ENCODE results near the gene RIN2.
"Not testable (repeated sequence)": the region's sequence is repeated elsewhere in the genome, so short reads cannot be mapped to it uniquely, and the experiment has no call there.

The RIN2 gene

GRCh38 chr20:19787366-19787765 lies 29.3 kb downstream of the RIN2 start:
- DNase-seq (ENCODE audit: low read depth in 2 of 2) = no peak

GRCh38 chr20:19789009-19789408 lies 31.0 kb downstream of the RIN2 start:
- DNase-seq (ENCODE audit: low read depth in 2 of 2) = no peak

- DNase-seq (ENCODE audit: low read depth in 2 of 2) = no peak
Observed at GRCh38 chr20:19789446-19789845, 31.4 kb downstream of the RIN2 start.

GRCh38 chr20:19791887-19792286 lies 33.8 kb downstream of the RIN2 start:
- DNase-seq (ENCODE audit: low read depth in 2 of 2) = no peak

- DNase-seq (ENCODE audit: low read depth in 2 of 2) = no peak
Observed at GRCh38 chr20:19793716-19794115, 35.7 kb downstream of the RIN2 start.

- no peak for DNase-seq (ENCODE audit: low read depth in 2 of 2)
Observed at GRCh38 chr20:19794941-19795340, 36.9 kb downstream of the RIN2 start.

- DNase-seq (ENCODE audit: low read depth in 2 of 2) = no peak
Observed at GRCh38 chr20:19799325-19799724, 41.3 kb downstream of the RIN2 start.

GRCh38 chr20:19802099-19802491 lies 44.0 kb downstream of the RIN2 start:
- DNase-seq (ENCODE audit: low read depth in 2 of 2) = no peak

- no peak for DNase-seq (ENCODE audit: low read depth in 2 of 2)
Observed at GRCh38 chr20:19802492-19803158, 44.6 kb downstream of the RIN2 start.

GRCh38 chr20:19806276-19806675 lies 48.2 kb downstream of the RIN2 start:
- DNase-seq (ENCODE audit: low read depth in 2 of 2) = not testable (repeated sequence)

- DNase-seq (ENCODE audit: low read depth in 2 of 2) = no peak
Observed at GRCh38 chr20:19806806-19807190, 48.7 kb downstream of the RIN2 start.

GRCh38 chr20:19807191-19807945 lies 49.3 kb downstream of the RIN2 start:
- no peak for DNase-seq (ENCODE audit: low read depth in 2 of 2)
